Measurements from ENCODE around the gene RRP8. TPM values are rescaled to one million over a fixed set of nuclear protein-coding genes. Genes with fewer than 3 reads are reported as not detected.

The RRP8 gene
- total and polyA plus RNA-seq, 7 donors = 10.2 to 23.2 (median 20.7) TPM

DNA sequence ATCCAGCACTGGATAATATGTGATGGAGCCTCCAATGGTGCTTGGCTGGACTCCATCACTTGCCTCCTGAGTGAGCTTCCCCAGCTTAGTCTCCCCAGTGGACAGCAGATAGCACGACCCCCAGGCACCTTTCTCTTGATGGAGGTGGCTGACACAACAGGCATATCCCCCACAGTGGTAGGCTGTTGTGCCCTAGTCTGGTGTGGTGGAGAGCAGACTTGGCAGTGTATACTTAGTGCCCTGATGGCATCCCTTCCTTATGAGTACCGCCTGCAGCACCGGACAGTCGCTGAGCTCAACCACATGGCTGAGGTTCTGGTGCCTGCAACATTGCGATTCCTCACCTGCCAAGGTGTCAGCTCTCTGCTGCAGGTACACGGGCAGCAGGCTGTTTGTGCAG lies 56.2 kb downstream of the RRP8 start:
- WGBS, 2 donors = 94 to 96% methylated on average over 6 of the region's 6 CpGs
- Histone ChIP-seq H3K9me3 (no peaks in the 10 kb centered on the region), H3K36me3 (peaks cover 0 to 42% (median 7%) of the 10 kb centered on the region in 4 donors), H3K4me3 (no peak overlapping the region), H3K27me3 (no peaks in the 10 kb centered on the region), H3K27ac (no peak overlapping the region), H3K4me1 (no peaks in the 10 kb centered on the region)
- DNase-seq = no peak
- no peak for TF ChIP-seq POLR2AphosphoS5 (IDR thresholded peaks at IDR 0.05)
- TF ChIP-seq, protein P1, sequence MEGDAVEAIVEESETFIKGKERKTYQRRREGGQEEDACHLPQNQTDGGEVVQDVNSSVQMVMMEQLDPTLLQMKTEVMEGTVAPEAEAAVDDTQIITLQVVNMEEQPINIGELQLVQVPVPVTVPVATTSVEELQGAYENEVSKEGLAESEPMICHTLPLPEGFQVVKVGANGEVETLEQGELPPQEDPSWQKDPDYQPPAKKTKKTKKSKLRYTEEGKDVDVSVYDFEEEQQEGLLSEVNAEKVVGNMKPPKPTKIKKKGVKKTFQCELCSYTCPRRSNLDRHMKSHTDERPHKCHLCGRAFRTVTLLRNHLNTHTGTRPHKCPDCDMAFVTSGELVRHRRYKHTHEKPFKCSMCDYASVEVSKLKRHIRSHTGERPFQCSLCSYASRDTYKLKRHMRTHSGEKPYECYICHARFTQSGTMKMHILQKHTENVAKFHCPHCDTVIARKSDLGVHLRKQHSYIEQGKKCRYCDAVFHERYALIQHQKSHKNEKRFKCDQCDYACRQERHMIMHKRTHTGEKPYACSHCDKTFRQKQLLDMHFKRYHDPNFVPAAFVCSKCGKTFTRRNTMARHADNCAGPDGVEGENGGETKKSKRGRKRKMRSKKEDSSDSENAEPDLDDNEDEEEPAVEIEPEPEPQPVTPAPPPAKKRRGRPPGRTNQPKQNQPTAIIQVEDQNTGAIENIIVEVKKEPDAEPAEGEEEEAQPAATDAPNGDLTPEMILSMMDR (IDR thresholded peaks at IDR 0.05) = no peak
- TF ChIP-seq POLR2A (IDR thresholded peaks at IDR 0.05) = no peak
- no peak for TF ChIP-seq EP300 (IDR thresholded peaks at IDR 0.05)
- intact Hi-C loops (cut with DNase I) = no loop called here

DNA sequence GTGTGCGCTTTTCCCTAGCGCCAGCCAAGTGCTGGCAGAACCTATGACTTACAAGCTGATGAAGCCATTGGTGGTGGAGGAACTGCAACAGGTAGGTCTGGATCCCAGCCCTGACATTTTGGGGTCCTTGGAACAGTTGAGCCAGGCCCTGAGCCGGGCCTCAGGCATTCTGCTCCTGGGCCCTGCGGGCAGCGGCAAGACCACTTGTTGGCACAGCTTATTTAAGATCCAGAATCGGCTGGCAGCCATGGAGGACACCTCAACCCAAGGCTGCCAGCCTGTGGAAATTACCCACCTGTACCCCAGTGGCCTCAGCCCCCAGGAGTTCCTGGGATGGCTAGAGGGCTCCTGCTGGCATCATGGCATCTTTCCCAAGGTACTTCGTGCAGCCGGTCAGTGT lies 56.7 kb downstream of the RRP8 start:
- TF ChIP-seq, protein P1 (IDR thresholded peaks at IDR 0.05) = no peak
- TF ChIP-seq EP300 (IDR thresholded peaks at IDR 0.05) (no peak), POLR2AphosphoS5 (IDR thresholded peaks at IDR 0.05) (no peak), POLR2A (IDR thresholded peaks at IDR 0.05) (no peak)
- Histone ChIP-seq H3K27me3 (no peaks in the 10 kb centered on the region), H3K36me3 (peaks cover 0 to 42% (median 7%) of the 10 kb centered on the region in 4 donors), H3K4me1 (no peaks in the 10 kb centered on the region), H3K4me3 (no peak overlapping the region), H3K9me3 (no peaks in the 10 kb centered on the region), H3K27ac (no peak overlapping the region)
- intact Hi-C loops (cut with DNase I) = no loop called here
- DNase-seq = no peak
- 97 to 99% methylated on average over 8 of the region's 8 CpGs for WGBS, 2 donors

DNA sequence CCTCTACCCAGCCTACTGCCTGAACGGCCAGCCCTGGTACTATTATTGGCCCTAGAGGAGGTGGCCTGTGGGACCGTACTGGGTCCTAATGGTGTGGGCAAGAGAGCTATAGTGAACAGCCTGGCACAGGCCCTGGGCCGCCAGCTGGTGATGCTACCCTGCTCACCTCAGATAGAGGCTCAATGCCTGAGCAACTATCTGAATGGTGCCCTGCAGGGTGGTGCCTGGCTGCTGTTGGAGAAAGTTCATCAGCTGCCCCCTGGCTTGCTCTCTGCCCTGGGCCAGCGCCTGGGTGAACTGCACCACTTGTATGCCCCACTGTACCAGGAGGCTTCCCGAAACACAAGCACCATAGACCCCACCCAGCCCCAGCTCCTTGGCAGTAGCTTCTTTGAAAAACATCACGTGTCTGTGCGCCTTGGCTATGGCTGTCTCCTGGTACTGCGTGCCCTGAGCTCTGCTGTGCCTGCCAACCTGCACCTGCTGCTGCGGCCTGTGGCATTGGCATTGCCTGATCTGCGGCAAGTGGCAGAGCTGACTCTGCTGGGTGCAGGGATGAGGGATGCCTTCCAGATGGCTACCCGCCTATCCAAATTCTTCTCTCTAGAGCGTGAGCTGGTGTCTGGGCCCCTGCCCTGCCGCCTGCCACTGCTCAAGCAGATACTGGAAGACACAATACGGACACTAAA lies 57.4 kb downstream of the RRP8 start:
- H3K27me3 ChIP-seq = no peaks in the 10 kb centered on the region

More for the DNA sequence above, 57.4 kb downstream of the RRP8 start:
- WGBS, 2 donors = 96 to 97% methylated on average over 14 of the region's 14 CpGs
- H3K4me1 ChIP-seq = no peaks in the 10 kb centered on the region
- peaks cover 0 to 42% (median 7%) of the 10 kb centered on the region in 4 donors for H3K36me3 ChIP-seq
- TF ChIP-seq EP300 (IDR thresholded peaks at IDR 0.05) = no peak
- TF ChIP-seq, protein P1 (IDR thresholded peaks at IDR 0.05) = no peak
- no peak for TF ChIP-seq POLR2AphosphoS5 (IDR thresholded peaks at IDR 0.05)
- TF ChIP-seq POLR2A (IDR thresholded peaks at IDR 0.05) = no peak
- no peak overlapping the region for H3K27ac ChIP-seq
- no peak overlapping the region for H3K4me3 ChIP-seq
- intact Hi-C loops (cut with DNase I) = no loop called here
- no peak for DNase-seq
- H3K9me3 ChIP-seq = no peaks in the 10 kb centered on the region

Other genes starting within 250 kb of the RRP8 start
- 10 to 100 TPM; 17.1 to 36.8 (median 18.5) TPM for gene SMPD1, start 213.1 kb downstream of the RRP8 start, total RNA-seq
- gene SMPD1, start 213.1 kb downstream of the RRP8 start, polyA plus RNA-seq = 10 to 100 TPM in 2 of 3 donors, 1 to 10 TPM in 1; 9.6 to 46.4 (median 22.2) TPM
- 10 to 100 TPM; 51.0 to 85.0 (median 61.7) TPM for gene APBB1, start 184.5 kb downstream of the RRP8 start, total RNA-seq
- gene APBB1, start 184.5 kb downstream of the RRP8 start, polyA plus RNA-seq = 10 to 100 TPM in 1 of 3 donors, 1 to 10 TPM in 2; 5.5 to 19.7 (median 9.6) TPM
- 1 to 10 TPM in 1 of 4 donors, under 1 TPM in 1, not detected in 2; 0.54 to 3.0 TPM for gene HPX, start 162.6 kb downstream of the RRP8 start, total RNA-seq
- 1 to 10 TPM in 1 of 3 donors, under 1 TPM in 1, not detected in 1; 0.69 to 1.8 TPM for gene HPX, start 162.6 kb downstream of the RRP8 start, polyA plus RNA-seq
- gene TRIM3, start 129.7 kb downstream of the RRP8 start, total RNA-seq = 10 to 100 TPM; 19.8 to 27.1 (median 24.4) TPM
- 10 to 100 TPM; 14.6 to 19.8 (median 17.1) TPM for gene TRIM3, start 129.7 kb downstream of the RRP8 start, polyA plus RNA-seq
- 10 to 100 TPM; 33.9 to 37.2 (median 35.3) TPM for gene ARFIP2, start 122.3 kb downstream of the RRP8 start, total RNA-seq
- 10 to 100 TPM; 55.8 to 68.0 (median 60.7) TPM for gene ARFIP2, start 122.3 kb downstream of the RRP8 start, polyA plus RNA-seq
- 10 to 100 TPM; 24.9 to 47.4 (median 44.2) TPM for gene TIMM10B, start 122.1 kb downstream of the RRP8 start, total RNA-seq
- 10 to 100 TPM; 31.2 to 37.7 (median 36.2) TPM for gene TIMM10B, start 122.1 kb downstream of the RRP8 start, polyA plus RNA-seq
- 10 to 100 TPM; 12.5 to 29.9 (median 15.7) TPM for gene DNHD1, start 106.3 kb downstream of the RRP8 start, total RNA-seq
- 10 to 100 TPM in 1 of 3 donors, 1 to 10 TPM in 2; 1.4 to 11.1 (median 3.6) TPM for gene DNHD1, start 106.3 kb downstream of the RRP8 start, polyA plus RNA-seq
- gene ILK, start 158 bp upstream of the RRP8 start, total RNA-seq = 100 to 1,000 TPM; 450 to 607 (median 548) TPM
- gene ILK, start 158 bp upstream of the RRP8 start, polyA plus RNA-seq = 100 to 1,000 TPM in 2 of 3 donors, 10 to 100 TPM in 1; 93.7 to 117 (median 100) TPM
- gene TAF10, start 8.6 kb upstream of the RRP8 start, total RNA-seq = 10 to 100 TPM; 33.2 to 60.0 (median 49.0) TPM
- 100 to 1,000 TPM in 2 of 3 donors, 10 to 100 TPM in 1; 67.6 to 148 (median 129) TPM for gene TAF10, start 8.6 kb upstream of the RRP8 start, polyA plus RNA-seq
- gene TPP1, start 15.8 kb upstream of the RRP8 start, total RNA-seq = 10 to 100 TPM; 39.8 to 58.8 (median 45.9) TPM
- gene TPP1, start 15.8 kb upstream of the RRP8 start, polyA plus RNA-seq = 10 to 100 TPM; 13.2 to 60.3 (median 55.5) TPM
- 10 to 100 TPM; 21.7 to 57.1 (median 32.2) TPM for gene DCHS1, start 52.2 kb upstream of the RRP8 start, total RNA-seq
- 1 to 10 TPM in 1 of 3 donors, under 1 TPM in 2; under 0.01 to 6.3 (median 0.46) TPM for gene DCHS1, start 52.2 kb upstream of the RRP8 start, polyA plus RNA-seq
- gene MRPL17, start 79.7 kb upstream of the RRP8 start, total RNA-seq = 10 to 100 TPM; 18.3 to 97.5 (median 20.1) TPM
- gene MRPL17, start 79.7 kb upstream of the RRP8 start, polyA plus RNA-seq = 10 to 100 TPM; 23.4 to 51.1 (median 28.9) TPM
- gene OR2AG2, start 168.4 kb upstream of the RRP8 start, total RNA-seq = under 1 TPM in 2 of 4 donors, not detected in 2; 0.28 to 0.41 TPM
- gene OR2AG2, start 168.4 kb upstream of the RRP8 start, polyA plus RNA-seq = under 1 TPM in 1 of 3 donors, not detected in 2; 0.06 TPM
- not detected for gene OR2AG1, start 179.4 kb upstream of the RRP8 start, total RNA-seq
- not detected for gene OR2AG1, start 179.4 kb upstream of the RRP8 start, polyA plus RNA-seq
- gene OR6A2, start 196.1 kb upstream of the RRP8 start, total RNA-seq = under 1 TPM in 2 of 4 donors, not detected in 2; 0.14 to 0.28 TPM
- gene OR6A2, start 196.1 kb upstream of the RRP8 start, polyA plus RNA-seq = under 1 TPM in 1 of 3 donors, not detected in 2; 0.06 TPM
- gene OR10A5, start 242.1 kb upstream of the RRP8 start, total RNA-seq = not detected
- not detected for gene OR10A5, start 242.1 kb upstream of the RRP8 start, polyA plus RNA-seq

All from sigmoid colon (tissue), 7 donors.